HCT116 (cell line): ENCODE results near the gene EHD4. TPM values are rescaled to one million over a fixed set of nuclear protein-coding genes. Genes with fewer than 3 reads are reported as not detected.

ENCODE experiments used
- ATAC-seq: fragments of 200-7000 bp; cut with Tn5 transposase; 2 replicates; pipeline ENCODE4 v1.9.1; 2020; ENCODE audit warnings: mild to moderate bottlenecking, moderate library complexity
- BruUV-seq: library from RNA; stranded (reverse); fragments of 400-500 nt; replicated peaks from 2 replicates; lab custom pipeline; 2021; lab: Mats Ljungman, UMichigan
- CTCF ChIA-PET: fragments of 300-600 bp; sonication (Branson Sonifier 250); formaldehyde crosslinking; loops from one replicate; lab custom pipeline; 2021; ENCODE audit warnings: antibody characterized with exemption; lab: Charles Lee
- POLR2A ChIA-PET: fragments of 300-600, 350-600 bp; sonication (Branson Sonifier 250); formaldehyde crosslinking; loops from one replicate; lab custom pipeline; 2021; ENCODE audit warnings: antibody characterized with exemption; lab: Charles Lee
- RAD21 ChIA-PET, 2 experiments: fragments of 300-600 bp; sonication (Branson Sonifier 250); formaldehyde crosslinking; loops; one replicate each; lab custom pipeline; 2023; ENCODE audit warnings: low total read pairs in 2 of 2; ENCODE audit not compliant: uncharacterized antibody in 2 of 2, unreplicated experiment in 2 of 2, low non-redundant PET in 1 of 2; lab: Charles Lee
- DNase-seq: peaks from one replicate; pipeline ENCODE4 v3.0.0-alpha.2; 2010; ENCODE audit warnings: low read depth, low spot score
- H2AFZ ChIP-seq: fragments of 200-600 bp; shearing (Covaris generic), sonication (generic); 2 replicates; pipeline ENCODE4 v1.6.1; 2017; ENCODE audit warnings: low read depth, mixed run types, mixed read lengths, antibody characterized with exemption, low read length; ENCODE audit not compliant: poor library complexity, severe bottlenecking
- H3K27ac ChIP-seq: 2 replicates; pipeline ENCODE4 v1.5.1; 2012; ENCODE audit warnings: low read depth, low read length
- H3K27me3 ChIP-seq: fragments of 200-600 bp; sonication (generic); 2 replicates; pipeline ENCODE4 v1.6.1; 2016; ENCODE audit warnings: mixed run types, low read length, mixed read lengths; ENCODE audit not compliant: insufficient read depth
- H3K36me3 ChIP-seq, 2 experiments: fragments of 200-500 bp in 1 of 2; fragments of 200-600 bp in 1 of 2; sonication (Bioruptor generic) in 1 of 2; sonication (generic) in 1 of 2; 2 replicates each; pipeline versions ENCODE4 v1.5.1 to v1.6.1; 2014 to 2016; ENCODE audit warnings: low read length in 2 of 2, inconsistent platforms in 1 of 2, mixed read lengths in 1 of 2, mixed run types in 1 of 2; ENCODE audit not compliant: insufficient read depth in 2 of 2, control insufficient read depth in 1 of 2
- H3K4me1 ChIP-seq, 2 experiments: fragments of 200-600 bp in 1 of 2; sonication (generic) in 1 of 2; 2 replicates each; pipeline versions ENCODE4 v1.5.1 to v1.6.1; 2012 to 2017; ENCODE audit warnings: low read length in 2 of 2, inconsistent platforms in 1 of 2, mild to moderate bottlenecking in 1 of 2, mixed read lengths in 1 of 2, mixed run types in 1 of 2, moderate library complexity in 1 of 2; ENCODE audit not compliant: insufficient read depth in 2 of 2, control insufficient read depth in 1 of 2
- H3K4me2 ChIP-seq: fragments of 200-600 bp; sonication (generic); 2 replicates; pipeline ENCODE4 v1.6.1; 2017; ENCODE audit warnings: mixed run types, low read length, mixed read lengths
- H3K4me3 ChIP-seq, 2 experiments: fragments of 200-600 bp in 1 of 2; sonication (generic) in 1 of 2; replicated peaks in 1 of 2; 2 replicates each; pipeline ENCODE4 v1.5.1; 2011 to 2016; ENCODE audit warnings: low read length in 2 of 2, control low read depth in 1 of 2, low read depth in 1 of 2, mild to moderate bottlenecking in 1 of 2, mixed read lengths in 1 of 2, mixed run types in 1 of 2
- H3K79me2 ChIP-seq: fragments of 200-600 bp; sonication (generic); 2 replicates; pipeline ENCODE4 v1.6.1; 2017; ENCODE audit warnings: mild to moderate bottlenecking, mixed run types, low read length, moderate library complexity, mixed read lengths; ENCODE audit not compliant: insufficient read depth
- H3K9ac ChIP-seq: fragments of 200-600 bp; sonication (generic); 2 replicates; pipeline ENCODE4 v1.6.1; 2016; ENCODE audit warnings: low read length, mixed read lengths
- H3K9me2 ChIP-seq: fragments of 200-600 bp; sonication (generic), shearing (Covaris generic); 2 replicates; pipeline ENCODE4 v1.6.1; 2017; ENCODE audit warnings: mixed run types, mild to moderate bottlenecking, moderate library complexity; ENCODE audit not compliant: insufficient read depth
- H3K9me3 ChIP-seq, 2 experiments: fragments of 200-500 bp in 1 of 2; fragments of 200-600 bp in 1 of 2; sonication (Bioruptor generic) in 1 of 2; sonication (generic) in 1 of 2; 2 replicates each; pipeline ENCODE4 v1.6.1; 2014 to 2017; ENCODE audit warnings: low read length in 2 of 2, mixed read lengths in 2 of 2, inconsistent platforms in 1 of 2, low read depth in 1 of 2, mild to moderate bottlenecking in 1 of 2, mixed run types in 1 of 2, moderate library complexity in 1 of 2; ENCODE audit not compliant: control insufficient read depth in 1 of 2, insufficient read depth in 1 of 2
- H4K20me1 ChIP-seq: fragments of 200-600 bp; sonication (generic), shearing (Covaris generic); 2 replicates; pipeline ENCODE4 v1.6.1; 2017; ENCODE audit warnings: mixed run types, mild to moderate bottlenecking, moderate library complexity; ENCODE audit not compliant: insufficient read depth
- CEBPB ChIP-seq: IDR thresholded peaks from 2 replicates; pipeline ENCODE4 v1.6.1; 2012; ENCODE audit warnings: low read depth
- CTCF ChIP-seq, 3 experiments: fragments of 200-600 bp in 1 of 3; sonication (generic) in 1 of 3; IDR thresholded peaks in 2 of 3; conservative IDR thresholded peaks in 1 of 3; 2 replicates each; pipeline ENCODE4 v1.5.1; 2012 to 2017; ENCODE audit warnings: low read depth in 2 of 3, low read length in 2 of 3, antibody characterized with exemption in 1 of 3, borderline replicate concordance in 1 of 3, control low read depth in 1 of 3, mild to moderate bottlenecking in 1 of 3, mixed read lengths in 1 of 3, mixed run types in 1 of 3, moderate library complexity in 1 of 3; ENCODE audit not compliant: insufficient read depth in 1 of 3
- EZH2 ChIP-seq: fragments of 200-600 bp; sonication (generic); IDR thresholded peaks from 2 replicates; pipeline ENCODE4 v1.6.1; 2017; ENCODE audit warnings: antibody characterized with exemption, mixed run types
- EZH2phosphoT487 ChIP-seq: fragments of 200-600 bp; IDR thresholded peaks from 2 replicates; pipeline ENCODE4 v1.6.1; 2018; ENCODE audit warnings: antibody characterized with exemption, borderline replicate concordance
- JUND ChIP-seq: IDR thresholded peaks from 2 replicates; pipeline ENCODE4 v1.6.1; 2012
- MAX ChIP-seq: IDR thresholded peaks from 2 replicates; pipeline ENCODE4 v1.6.1; 2012
- POLR2A ChIP-seq: IDR thresholded peaks from 2 replicates; pipeline ENCODE4 v1.7.0; 2011; ENCODE audit warnings: borderline replicate concordance; ENCODE audit not compliant: insufficient read depth, insufficient read length; ENCODE audit errors: extremely low read depth
- POLR2AphosphoS5 ChIP-seq: IDR thresholded peaks from 2 replicates; pipeline ENCODE4 v1.6.1; 2011; ENCODE audit warnings: mild to moderate bottlenecking, low read depth, low read length, moderate library complexity
- RAD21 ChIP-seq: IDR thresholded peaks from 2 replicates; pipeline ENCODE4 v1.6.1; 2012; ENCODE audit warnings: low read depth, mild to moderate bottlenecking
- SP1 ChIP-seq: IDR thresholded peaks from 2 replicates; pipeline ENCODE4 v1.6.1; 2012; ENCODE audit warnings: low read depth
- TCF7L2 ChIP-seq: IDR thresholded peaks from 2 replicates; pipeline ENCODE4 v1.7.0; 2011; ENCODE audit warnings: borderline replicate concordance, inconsistent platforms; ENCODE audit not compliant: insufficient read depth, insufficient read length; ENCODE audit errors: extremely low read depth
- intact Hi-C: fragments of 100-400 bp; cut with micrococcal nuclease; formaldehyde crosslinking; loops from 2 replicates; pipeline ENCODE4 v1.10.0; 2022
- total RNA-seq: library from RNA; stranded (reverse); gene quantifications from one replicate; pipeline ENCODE4 v1.2.1, GENCODE V29; 2021; ENCODE audit not compliant: unreplicated experiment
- TF ChIP-seq, protein P1 (sequence below): IDR thresholded peaks from 2 replicates; pipeline ENCODE4 v1.6.1; 2012; ENCODE audit warnings: low read depth

EHD4 gene
- total RNA-seq, 1 experiment from 2014 or later, result 28.0 TPM

- TF ChIP-seq CTCF (IDR thresholded peaks at IDR 0.05 in 2 of 3, conservative IDR thresholded peaks at IDR 0.05 in 1 of 3; ENCODE audit: borderline replicate concordance in 1 of 3, insufficient read depth in 1 of 3, low read depth in 2 of 3, low read length in 2 of 3) (no peak), JUND (no peak), TCF7L2 (no peak)
Observed at GRCh38 chr15:41851167-41851523, 121.2 kb downstream of the EHD4 start (continued).

DNA sequence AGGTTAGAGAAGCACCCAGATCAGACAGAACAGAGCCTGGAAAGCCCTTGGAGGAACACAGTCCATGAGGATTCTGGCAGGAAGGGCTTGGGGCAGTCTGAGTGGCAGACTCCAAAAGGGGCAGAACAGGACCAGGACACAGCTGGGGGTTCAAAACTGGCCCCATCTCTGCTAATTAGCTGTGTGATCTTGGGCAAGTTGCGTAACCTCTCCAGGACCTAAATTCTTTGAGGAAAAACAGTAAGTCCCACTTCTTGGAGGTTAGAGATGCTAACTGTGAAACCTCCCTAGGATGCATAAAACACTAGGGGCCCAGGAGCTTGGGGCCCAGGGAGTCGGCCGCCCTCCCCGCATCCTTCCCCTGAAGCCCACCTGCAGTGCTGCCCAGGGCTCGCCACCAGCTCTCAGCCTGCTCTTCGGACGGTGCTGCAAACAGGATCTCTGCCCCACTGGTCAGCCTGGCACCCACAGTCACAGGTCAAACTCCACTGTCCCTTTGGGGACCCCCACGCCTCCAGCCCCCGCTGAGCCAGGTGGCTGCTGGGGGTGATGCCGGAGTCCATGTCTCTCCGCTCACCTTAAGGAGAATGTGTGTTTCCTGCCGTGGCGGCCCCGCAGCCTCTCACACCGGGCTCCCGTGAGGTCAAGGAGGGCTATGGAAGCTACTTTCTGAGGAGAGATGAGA, 121.7 kb downstream of the EHD4 start:
- Histone ChIP-seq H3K36me3 (peaks cover 0 to 3% of the 10 kb centered on the region in 2 experiments; a peak in 1 of 4 replicates), H3K9ac (no peak overlapping the region), H2AFZ (no peak overlapping the region), H3K9me3 (no peaks in the 10 kb centered on the region), H3K4me2 (no peak overlapping the region), H3K4me3 (no peak overlapping the region), H4K20me1 (no peaks in the 10 kb centered on the region), H3K4me1 (no peaks in the 10 kb centered on the region), H3K27ac (no peak overlapping the region), H3K9me2 (no peaks in the 10 kb centered on the region), H3K79me2 (no peaks in the 10 kb centered on the region), H3K27me3 (no peaks in the 10 kb centered on the region)
- POLR2A ChIA-PET, result no interaction called here
- ATAC-seq (no peak), DNase-seq (no peak)
- CTCF ChIA-PET, result no interaction called here
- TF ChIP-seq JUND, result no peak
- TF ChIP-seq MAX, result no peak
- TF ChIP-seq RAD21, result no peak
- TF ChIP-seq EZH2, result no peak
- TF ChIP-seq, protein P1, sequence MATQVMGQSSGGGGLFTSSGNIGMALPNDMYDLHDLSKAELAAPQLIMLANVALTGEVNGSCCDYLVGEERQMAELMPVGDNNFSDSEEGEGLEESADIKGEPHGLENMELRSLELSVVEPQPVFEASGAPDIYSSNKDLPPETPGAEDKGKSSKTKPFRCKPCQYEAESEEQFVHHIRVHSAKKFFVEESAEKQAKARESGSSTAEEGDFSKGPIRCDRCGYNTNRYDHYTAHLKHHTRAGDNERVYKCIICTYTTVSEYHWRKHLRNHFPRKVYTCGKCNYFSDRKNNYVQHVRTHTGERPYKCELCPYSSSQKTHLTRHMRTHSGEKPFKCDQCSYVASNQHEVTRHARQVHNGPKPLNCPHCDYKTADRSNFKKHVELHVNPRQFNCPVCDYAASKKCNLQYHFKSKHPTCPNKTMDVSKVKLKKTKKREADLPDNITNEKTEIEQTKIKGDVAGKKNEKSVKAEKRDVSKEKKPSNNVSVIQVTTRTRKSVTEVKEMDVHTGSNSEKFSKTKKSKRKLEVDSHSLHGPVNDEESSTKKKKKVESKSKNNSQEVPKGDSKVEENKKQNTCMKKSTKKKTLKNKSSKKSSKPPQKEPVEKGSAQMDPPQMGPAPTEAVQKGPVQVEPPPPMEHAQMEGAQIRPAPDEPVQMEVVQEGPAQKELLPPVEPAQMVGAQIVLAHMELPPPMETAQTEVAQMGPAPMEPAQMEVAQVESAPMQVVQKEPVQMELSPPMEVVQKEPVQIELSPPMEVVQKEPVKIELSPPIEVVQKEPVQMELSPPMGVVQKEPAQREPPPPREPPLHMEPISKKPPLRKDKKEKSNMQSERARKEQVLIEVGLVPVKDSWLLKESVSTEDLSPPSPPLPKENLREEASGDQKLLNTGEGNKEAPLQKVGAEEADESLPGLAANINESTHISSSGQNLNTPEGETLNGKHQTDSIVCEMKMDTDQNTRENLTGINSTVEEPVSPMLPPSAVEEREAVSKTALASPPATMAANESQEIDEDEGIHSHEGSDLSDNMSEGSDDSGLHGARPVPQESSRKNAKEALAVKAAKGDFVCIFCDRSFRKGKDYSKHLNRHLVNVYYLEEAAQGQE, result no peak
- TF ChIP-seq POLR2AphosphoS5, result no peak
- TF ChIP-seq SP1, result no peak
- TF ChIP-seq EZH2phosphoT487, result no peak
- no peak for TF ChIP-seq POLR2A
- TF ChIP-seq CEBPB, result no peak
- intact Hi-C loops, result no loop called here
- RAD21 ChIA-PET, result no interaction called here
- BruUV-seq, result no TSS peak
